Mammary microvascular endothelial cell (primary cell): ENCODE measurements around the gene DCLRE1B. TPM values are rescaled to one million over a fixed set of nuclear protein-coding genes. Genes with fewer than 3 reads are reported as not detected.

Experiments used
- total RNA-seq: library from RNA; depleted of rRNA; stranded (reverse); fragments of >200 nt; gene quantifications from 2 replicates; pipeline ENCODE4 v1.2.3, GENCODE V29; 2015

Gene DCLRE1B
- 9.1 and 10.6 TPM in 2 replicates for total RNA-seq

DNA sequence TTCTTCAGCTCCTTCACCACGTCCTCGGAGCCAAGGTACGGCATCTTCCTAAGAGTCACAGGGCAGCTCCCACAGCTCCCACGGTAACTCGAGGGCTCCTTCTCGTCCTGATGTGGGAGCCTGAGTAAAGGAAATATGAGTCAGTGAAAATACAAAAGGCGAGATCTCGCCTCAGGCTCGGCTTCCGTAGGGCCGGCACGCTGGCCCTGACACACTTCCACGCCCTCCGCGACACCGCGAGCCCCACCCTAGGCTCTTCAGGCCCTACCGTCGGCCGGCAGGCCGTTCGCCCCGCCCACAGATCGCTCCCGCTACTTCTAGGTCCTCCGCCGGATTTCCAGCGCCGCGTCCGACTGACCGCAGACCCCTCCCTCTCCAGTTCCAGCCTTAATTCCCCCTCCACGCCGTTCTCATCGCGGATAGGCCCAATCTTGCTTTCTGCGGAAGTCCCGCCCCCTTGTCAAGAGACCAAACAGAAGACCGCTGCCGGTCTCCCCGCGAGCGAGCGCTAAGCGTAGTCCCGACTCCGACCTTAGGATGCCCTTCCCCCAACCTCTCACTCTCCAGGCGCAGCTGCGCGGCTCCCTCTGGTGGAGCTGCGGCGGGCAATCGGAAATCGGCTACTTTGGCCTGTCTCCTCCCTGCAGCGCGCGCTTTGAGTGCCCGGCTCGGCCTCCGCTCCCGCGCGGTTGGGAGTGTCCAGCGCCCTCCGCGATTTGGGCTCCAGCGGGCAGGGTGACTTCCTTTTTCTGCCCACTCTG is at the start of gene DCLRE1B, which contains the start of gene AP4B1:
DCLRE1B (plus strand) TSS at position 653 of the 761 bp plus-strand sequence. CDS start 261 bp downstream, outside the sequence.
AP4B1 (minus strand) TSS at position 126 of the 761 bp plus-strand sequence; CDS start at position 44, 82 bp downstream.

DNA sequence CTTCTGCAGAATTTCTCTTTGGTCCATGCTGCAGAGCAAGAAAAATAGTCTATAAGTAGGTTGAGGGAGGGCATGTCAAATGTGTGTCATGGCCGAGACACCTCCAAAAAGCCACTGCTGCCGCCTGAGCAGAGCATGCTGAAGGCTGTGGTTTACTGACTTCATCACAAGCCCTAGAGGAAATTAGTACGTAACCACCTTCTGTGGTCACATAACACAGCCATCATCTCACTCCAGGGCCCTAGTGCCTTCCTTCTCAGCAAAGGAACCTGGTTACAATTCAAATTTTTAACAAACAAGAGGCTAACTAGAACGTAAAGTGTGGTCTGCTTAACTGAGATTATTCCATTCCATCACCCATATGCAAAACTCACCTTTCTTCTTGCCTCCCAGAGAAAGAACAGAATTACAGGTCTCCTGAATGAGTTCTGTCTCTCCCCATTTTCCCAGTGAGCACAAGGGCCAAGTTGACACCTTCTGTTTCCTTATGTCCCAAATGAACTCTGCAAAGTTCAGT is 33.5 kb upstream of the DCLRE1B start, which contains the start of gene PTPN22:
PTPN22 (minus strand) TSS at position 116 of the 517 bp plus-strand sequence.

DNA sequence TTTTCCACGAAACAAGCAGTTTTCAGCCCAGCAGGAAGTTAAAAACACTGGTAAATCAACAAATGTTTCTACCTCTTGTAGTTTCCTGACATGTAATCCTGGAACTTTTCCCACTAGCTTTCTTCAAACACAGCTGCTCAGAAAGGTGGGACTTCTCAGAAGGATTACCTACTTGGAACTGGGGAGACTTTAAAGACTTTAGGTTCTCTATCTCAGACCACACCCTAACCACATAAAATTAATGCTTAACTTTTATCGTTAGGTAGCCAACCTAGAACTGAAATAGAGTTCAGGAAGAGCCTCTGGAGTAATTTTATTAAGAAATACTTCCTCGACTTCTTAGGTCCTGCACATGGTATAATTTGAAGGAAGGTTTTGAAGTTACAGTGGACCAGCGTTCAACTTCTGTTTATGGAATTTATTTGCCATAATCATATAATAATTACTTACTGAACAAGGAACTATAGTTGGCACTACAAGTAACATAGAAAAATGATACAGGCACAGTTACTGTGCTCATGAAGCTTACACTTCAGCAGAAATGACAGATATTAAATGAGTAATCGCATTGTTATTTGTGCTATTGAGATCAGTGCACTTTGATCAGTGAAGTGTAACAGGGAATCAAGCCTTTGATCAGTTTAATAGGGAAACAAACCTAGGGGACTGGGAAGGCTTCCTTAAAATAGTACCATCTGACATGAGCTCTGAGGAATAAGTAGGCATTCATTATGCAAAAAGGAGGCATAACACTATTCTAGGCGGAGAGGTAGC is 17.5 kb upstream of the DCLRE1B start, which contains the start of gene BCL2L15:
BCL2L15 (minus strand) TSS at position 180 of the 774 bp plus-strand sequence. CDS start 206 bp downstream, outside the sequence.

DNA sequence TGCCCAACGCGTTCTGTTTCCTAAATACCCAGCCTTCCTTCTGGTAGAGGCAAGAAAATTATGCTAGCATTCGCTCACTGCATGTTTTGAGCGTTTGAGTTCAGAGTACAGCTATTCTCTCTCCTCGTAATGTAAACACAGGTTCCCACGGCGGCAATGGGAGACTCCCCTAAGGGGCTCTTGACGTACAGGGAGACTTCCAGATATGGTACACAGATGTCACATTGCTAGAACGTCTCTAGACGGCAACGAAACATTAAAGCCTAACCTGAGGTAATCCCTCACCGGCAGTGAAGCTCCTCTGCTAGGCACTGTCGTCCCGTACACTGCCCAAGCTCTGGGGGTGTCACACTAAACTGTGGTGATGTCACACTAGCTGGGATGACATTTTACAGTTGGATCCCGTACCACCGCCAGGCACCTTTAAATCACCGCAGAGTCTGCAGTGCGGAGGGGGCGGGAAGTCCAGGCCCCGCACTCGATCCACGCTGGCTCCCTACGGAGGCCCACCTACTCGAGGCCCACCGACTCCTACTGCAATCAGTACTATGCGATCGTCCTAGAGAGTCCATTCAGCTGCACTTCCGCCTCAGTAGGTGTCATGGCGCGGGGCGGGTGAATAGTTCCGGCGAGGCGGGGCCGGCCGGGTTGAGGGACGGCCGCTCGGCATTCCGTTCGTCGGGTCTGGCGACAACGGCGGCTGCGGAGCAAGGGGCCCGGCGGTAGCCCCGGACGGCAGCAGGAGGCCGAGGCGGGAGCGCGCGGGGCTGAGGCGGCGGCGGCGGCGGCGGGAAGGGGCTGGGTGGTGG is 24.0 kb downstream of the DCLRE1B start, which contains the start of gene HIPK1:
HIPK1 (plus strand) TSS at position 384 of the 809 bp plus-strand sequence.

Other genes starting within 250 kb of the DCLRE1B start
- 28.2 and 33.2 TPM in 2 replicates for gene PHTF1, start 145.8 kb upstream of the DCLRE1B start, total RNA-seq
- 6.2 and 10.5 TPM in 2 replicates for gene RSBN1, start 92.8 kb upstream of the DCLRE1B start, total RNA-seq
- gene PTPN22, start 33.6 kb upstream of the DCLRE1B start, total RNA-seq: 3.1 TPM in 2 replicates
- gene BCL2L15, start 17.7 kb upstream of the DCLRE1B start, total RNA-seq: 0.07 TPM in 1 of 2 replicates, not detected in the other
- 17.0 and 18.2 TPM in 2 replicates for gene AP4B1, start 527 bp upstream of the DCLRE1B start, total RNA-seq
- gene HIPK1, start 24.0 kb downstream of the DCLRE1B start, total RNA-seq: 21.4 and 24.9 TPM in 2 replicates
- gene OLFML3, start 74.1 kb downstream of the DCLRE1B start, total RNA-seq: 0.93 and 1.9 TPM in 2 replicates
- not detected in 2 replicates for gene SYT6, start 248.5 kb downstream of the DCLRE1B start, total RNA-seq